Keratinocyte (primary cell): ENCODE data around the gene SLC35D3.

Source experiments
- CTCF ChIP-seq, 3 experiments: IDR thresholded peaks in 1 of 3; conservative IDR thresholded peaks in 1 of 3; optimal IDR thresholded peaks in 1 of 3; 2 replicates in 2 of 3; 3 replicates in 1 of 3; pipeline versions ENCODE3 to v1.5.1; 2011; ENCODE audit warnings: low read length in 3 of 3, mild to moderate bottlenecking in 3 of 3, moderate library complexity in 2 of 3, control low read depth in 1 of 3, inconsistent platforms in 1 of 3; ENCODE audit not compliant: insufficient read depth in 2 of 3; ENCODE audit errors: extremely low read depth in 1 of 3
- EZH2 ChIP-seq: IDR thresholded peaks from one replicate; pipeline ENCODE4 v1.6.1; 2012; ENCODE audit warnings: inconsistent platforms, mild to moderate bottlenecking, low read length, moderate library complexity

- no peak for TF ChIP-seq CTCF (optimal IDR thresholded peaks at IDR 0.05 in 1 of 3, IDR thresholded peaks at IDR 0.05 in 1 of 3, conservative IDR thresholded peaks at IDR 0.05 in 1 of 3; ENCODE audit: extremely low read depth in 1 of 3, insufficient read depth in 2 of 3, low read length in 3 of 3)
- TF ChIP-seq EZH2: no peak
These were observed 47.3 kb downstream of the SLC35D3 start for GRCh38 chr6:136969433-136969832.
